ENCODE measurements around the gene VAPB. TPM values are rescaled to one million over a fixed set of nuclear protein-coding genes. Genes with fewer than 3 reads are reported as not detected.
A peak's percentile ranks its signal among the peaks of the same experiment; 100 is the strongest.

The VAPB gene
- total and polyA plus RNA-seq, 2 of the 4 experiments (the other 2 are of a cell fraction): 9.1 to 26.0 TPM

DNA sequence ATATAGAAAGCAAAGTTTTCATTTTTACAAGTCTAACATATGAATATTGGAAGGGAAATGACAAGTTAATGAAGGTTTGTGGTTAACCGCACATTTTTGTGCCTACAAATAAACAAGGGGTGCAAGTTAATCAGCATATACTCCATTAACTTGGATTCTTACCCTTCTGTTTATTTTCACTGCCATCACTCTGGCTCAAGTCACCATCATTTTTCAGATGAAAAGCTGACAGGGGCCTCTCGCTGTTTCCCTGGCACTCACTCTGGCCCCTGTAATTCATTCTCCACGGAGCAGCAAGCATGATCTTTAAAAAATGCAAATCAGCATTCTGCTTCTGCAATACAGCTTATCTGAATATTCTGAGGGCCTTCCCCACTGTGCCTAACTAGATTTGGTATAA lies 96.4 kb downstream of the VAPB start:
- H3K9me1 ChIP-seq (ENCODE audit: insufficient read depth, low read length): no peaks in the 10 kb centered on the region
- H4K91ac ChIP-seq (ENCODE audit: insufficient read depth, low read depth, low read length): no peak overlapping the region
- peaks cover 0 to 11% of the 10 kb centered on the region in 2 experiments; a peak in 1 of 4 replicates for H3K79me1 ChIP-seq (ENCODE audit: low read depth in 1 of 2, low read length in 2 of 2)
- no TSS peak for BruUV-seq (replicated peaks)
- no peak overlapping the region for H3K18ac ChIP-seq (ENCODE audit: low read depth, low read length)
- POLR2A ChIA-PET (ENCODE audit: unreplicated experiment): no interaction called here
- H3K56ac ChIP-seq (ENCODE audit: extremely low read depth, insufficient read depth, low read length): no peak overlapping the region
- no peak overlapping the region for H3K4ac ChIP-seq (ENCODE audit: low read depth, low read length)
- TF ChIP-seq, protein P1, sequence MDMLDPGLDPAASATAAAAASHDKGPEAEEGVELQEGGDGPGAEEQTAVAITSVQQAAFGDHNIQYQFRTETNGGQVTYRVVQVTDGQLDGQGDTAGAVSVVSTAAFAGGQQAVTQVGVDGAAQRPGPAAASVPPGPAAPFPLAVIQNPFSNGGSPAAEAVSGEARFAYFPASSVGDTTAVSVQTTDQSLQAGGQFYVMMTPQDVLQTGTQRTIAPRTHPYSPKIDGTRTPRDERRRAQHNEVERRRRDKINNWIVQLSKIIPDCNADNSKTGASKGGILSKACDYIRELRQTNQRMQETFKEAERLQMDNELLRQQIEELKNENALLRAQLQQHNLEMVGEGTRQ (IDR thresholded peaks at IDR 0.05; ENCODE audit: low read depth, low read length): no peak
- TF ChIP-seq CEBPB (IDR thresholded peaks at IDR 0.05; ENCODE audit: low read depth, low read length) (no peak), SMC3 (IDR thresholded peaks at IDR 0.05; ENCODE audit: low read depth, low read length) (no peak), FOS (IDR thresholded peaks at IDR 0.05; ENCODE audit: low read depth, low read length) (no peak), MAZ (IDR thresholded peaks at IDR 0.05; ENCODE audit: borderline replicate concordance, low read depth, low read length) (no peak), NFE2L2 (IDR thresholded peaks at IDR 0.05; ENCODE audit: low read depth, low read length) (no peak), POLR2A (IDR thresholded peaks at IDR 0.05; ENCODE audit: low read depth, low read length) (no peak), MAFK (IDR thresholded peaks at IDR 0.05; ENCODE audit: low read depth, low read length) (no peak), RFX5 (IDR thresholded peaks at IDR 0.05; ENCODE audit: low read depth, low read length) (no peak), CHD1 (IDR thresholded peaks at IDR 0.05; ENCODE audit: low read depth, low read length) (no peak), BHLHE40 (IDR thresholded peaks at IDR 0.05; ENCODE audit: low read depth, low read length) (no peak), RAD21 (IDR thresholded peaks at IDR 0.05; ENCODE audit: low read length) (no peak), MXI1 (IDR thresholded peaks at IDR 0.05; ENCODE audit: borderline replicate concordance, low read depth, low read length) (no peak), RCOR1 (IDR thresholded peaks at IDR 0.05; ENCODE audit: insufficient replicate concordance, low read length) (no peak)
- TF ChIP-seq, protein P2, sequence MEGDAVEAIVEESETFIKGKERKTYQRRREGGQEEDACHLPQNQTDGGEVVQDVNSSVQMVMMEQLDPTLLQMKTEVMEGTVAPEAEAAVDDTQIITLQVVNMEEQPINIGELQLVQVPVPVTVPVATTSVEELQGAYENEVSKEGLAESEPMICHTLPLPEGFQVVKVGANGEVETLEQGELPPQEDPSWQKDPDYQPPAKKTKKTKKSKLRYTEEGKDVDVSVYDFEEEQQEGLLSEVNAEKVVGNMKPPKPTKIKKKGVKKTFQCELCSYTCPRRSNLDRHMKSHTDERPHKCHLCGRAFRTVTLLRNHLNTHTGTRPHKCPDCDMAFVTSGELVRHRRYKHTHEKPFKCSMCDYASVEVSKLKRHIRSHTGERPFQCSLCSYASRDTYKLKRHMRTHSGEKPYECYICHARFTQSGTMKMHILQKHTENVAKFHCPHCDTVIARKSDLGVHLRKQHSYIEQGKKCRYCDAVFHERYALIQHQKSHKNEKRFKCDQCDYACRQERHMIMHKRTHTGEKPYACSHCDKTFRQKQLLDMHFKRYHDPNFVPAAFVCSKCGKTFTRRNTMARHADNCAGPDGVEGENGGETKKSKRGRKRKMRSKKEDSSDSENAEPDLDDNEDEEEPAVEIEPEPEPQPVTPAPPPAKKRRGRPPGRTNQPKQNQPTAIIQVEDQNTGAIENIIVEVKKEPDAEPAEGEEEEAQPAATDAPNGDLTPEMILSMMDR (conservative IDR thresholded peaks at IDR 0.05; ENCODE audit: low read depth, low read length): no peak
- TF ChIP-seq, protein P3, sequence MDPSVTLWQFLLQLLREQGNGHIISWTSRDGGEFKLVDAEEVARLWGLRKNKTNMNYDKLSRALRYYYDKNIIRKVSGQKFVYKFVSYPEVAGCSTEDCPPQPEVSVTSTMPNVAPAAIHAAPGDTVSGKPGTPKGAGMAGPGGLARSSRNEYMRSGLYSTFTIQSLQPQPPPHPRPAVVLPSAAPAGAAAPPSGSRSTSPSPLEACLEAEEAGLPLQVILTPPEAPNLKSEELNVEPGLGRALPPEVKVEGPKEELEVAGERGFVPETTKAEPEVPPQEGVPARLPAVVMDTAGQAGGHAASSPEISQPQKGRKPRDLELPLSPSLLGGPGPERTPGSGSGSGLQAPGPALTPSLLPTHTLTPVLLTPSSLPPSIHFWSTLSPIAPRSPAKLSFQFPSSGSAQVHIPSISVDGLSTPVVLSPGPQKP (IDR thresholded peaks at IDR 0.05; ENCODE audit: borderline replicate concordance, low read depth, low read length): no peak
- H2AK9ac ChIP-seq (replicated peaks; ENCODE audit: low read depth, low read length, poor library complexity): no peak overlapping the region
- no peak overlapping the region for H3K9ac ChIP-seq (ENCODE audit: low read depth, low read length)
- H3K36me3 ChIP-seq (ENCODE audit: control insufficient read depth, insufficient read depth, low read length): no peaks in the 10 kb centered on the region
- intact Hi-C loops (cut with micrococcal nuclease): no loop called here
- DNase-seq (peak; percentile 10), ATAC-seq (ENCODE audit: low read depth) (peak; percentile 24; the same call in 1 of the 2 replicates)
- H4K5ac ChIP-seq (ENCODE audit: low read depth, low read length): no peak overlapping the region
- H3K4me2 ChIP-seq (ENCODE audit: low read depth, low read length): no peak overlapping the region
- no peak overlapping the region for H3K23ac ChIP-seq (ENCODE audit: low read depth, low read length)
- H2AK5ac ChIP-seq (ENCODE audit: low read depth, low read length): no peak overlapping the region
- no peaks in the 10 kb centered on the region; the same call in 1 of the 2 replicates for H4K20me1 ChIP-seq (ENCODE audit: insufficient read depth, low read length)
- dilution Hi-C loops (cut with HindIII; ENCODE audit: low sequenced_read_pairs, unreplicated experiment): no loop called here
- 14% methylated on average over 1 of the region's 3 CpGs; no CpG with 5 or more reads in 1 of the 2 experiments for WGBS, 2 experiments (ENCODE audit: extremely low coverage in 2 of 2, insufficient read length in 1 of 2)
- H2BK120ac ChIP-seq (ENCODE audit: low read depth, low read length): no peak overlapping the region
- no peaks in the 10 kb centered on the region for H3K27me3 ChIP-seq (ENCODE audit: control insufficient read depth, insufficient read depth, low read length)
- no peak overlapping the region for H2BK5ac ChIP-seq (ENCODE audit: low read depth, low read length, poor library complexity, severe bottlenecking)
- no peak overlapping the region for H2BK15ac ChIP-seq (ENCODE audit: low read depth, low read length)
- H3K27ac ChIP-seq (ENCODE audit: insufficient read depth, low read length): no peak overlapping the region
- no peak overlapping the region for H2AFZ ChIP-seq (replicated peaks; ENCODE audit: low read length, poor library complexity)
- H3K4me3 ChIP-seq (ENCODE audit: insufficient read depth, low read depth, low read length): no peak overlapping the region
- H4K8ac ChIP-seq (ENCODE audit: low read depth in 2 of 2, low read length in 2 of 2): no peak overlapping the region
- H2BK20ac ChIP-seq (ENCODE audit: low read depth, low read length): no peak overlapping the region
- H3K14ac ChIP-seq (replicated peaks; ENCODE audit: low read depth, low read length): no peak overlapping the region
- CTCF ChIA-PET: no interaction called here
- no peaks in the 10 kb centered on the region for H3K4me1 ChIP-seq (ENCODE audit: control insufficient read depth, insufficient read depth, low read length)
- peaks cover 4% of the 10 kb centered on the region for H3K9me3 ChIP-seq (ENCODE audit: control insufficient read depth, insufficient read depth, low read length)
- in situ Hi-C loops (cut with MboI; ENCODE audit: low sequenced_read_pairs): no loop called here

All from IMR-90 (cell line).